Endothelial cell of umbilical vein (primary cell): ENCODE data around the gene BEND3.

ENCODE experiments used
- EZH2 ChIP-seq: IDR thresholded peaks from 2 replicates; pipeline ENCODE4 v1.6.1; 2012; ENCODE audit warnings: borderline replicate concordance, low read depth, mild to moderate bottlenecking, moderate library complexity, low read length, inconsistent platforms; ENCODE audit not compliant: severe bottlenecking
- JUN ChIP-seq: IDR thresholded peaks from 2 replicates; pipeline ENCODE4 v1.6.1; 2011; ENCODE audit warnings: borderline replicate concordance, low read depth; ENCODE audit not compliant: insufficient read length, insufficient read depth
- POLR2A ChIP-seq: IDR thresholded peaks from 2 replicates; pipeline ENCODE4 v1.6.1; 2012; ENCODE audit warnings: low read depth, mild to moderate bottlenecking, control low read depth, low read length
- POLR2AphosphoS5 ChIP-seq: IDR thresholded peaks from 2 replicates; pipeline ENCODE4 v1.6.1; 2012; ENCODE audit warnings: low read depth, mild to moderate bottlenecking, control low read depth, low read length, moderate library complexity; ENCODE audit not compliant: insufficient read depth
- TF ChIP-seq, protein P1 (sequence below), 2 donors: IDR thresholded peaks; 1 replicate in 1 of 2; 2 replicates in 1 of 2; pipeline ENCODE4 v1.5.1; 2011; ENCODE audit warnings: low read length in 2 of 2, mild to moderate bottlenecking in 2 of 2, moderate library complexity in 2 of 2, control low read depth in 1 of 2, inconsistent platforms in 1 of 2, low read depth in 1 of 2; ENCODE audit not compliant: insufficient read depth in 1 of 2; ENCODE audit errors: extremely low read depth in 1 of 2
- TF ChIP-seq, protein P2 (sequence below): IDR thresholded peaks from 2 replicates; pipeline ENCODE4 v1.6.1; 2011; ENCODE audit not compliant: insufficient read depth, insufficient read length

DNA sequence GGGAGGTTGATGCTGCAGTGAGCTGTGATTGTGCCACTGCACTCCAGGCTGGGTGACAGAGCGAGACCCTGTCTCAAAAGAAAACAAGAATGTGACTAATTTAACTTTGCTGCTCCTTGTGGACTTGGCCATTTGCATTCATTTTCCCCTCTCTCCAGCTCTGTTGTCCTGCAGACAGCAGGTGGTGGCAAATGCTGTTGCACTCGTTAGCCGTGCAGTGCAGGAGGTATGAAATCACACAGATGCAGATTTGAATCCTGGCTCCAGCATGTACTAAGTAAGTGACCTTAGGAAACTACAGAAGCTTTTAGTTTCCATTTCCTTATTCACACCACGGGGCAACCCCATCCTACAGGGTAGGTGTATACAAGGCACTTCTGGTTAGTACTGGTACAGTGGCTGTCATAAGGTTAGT is 9.6 kb upstream of the BEND3 start:
- TF ChIP-seq, protein P1, sequence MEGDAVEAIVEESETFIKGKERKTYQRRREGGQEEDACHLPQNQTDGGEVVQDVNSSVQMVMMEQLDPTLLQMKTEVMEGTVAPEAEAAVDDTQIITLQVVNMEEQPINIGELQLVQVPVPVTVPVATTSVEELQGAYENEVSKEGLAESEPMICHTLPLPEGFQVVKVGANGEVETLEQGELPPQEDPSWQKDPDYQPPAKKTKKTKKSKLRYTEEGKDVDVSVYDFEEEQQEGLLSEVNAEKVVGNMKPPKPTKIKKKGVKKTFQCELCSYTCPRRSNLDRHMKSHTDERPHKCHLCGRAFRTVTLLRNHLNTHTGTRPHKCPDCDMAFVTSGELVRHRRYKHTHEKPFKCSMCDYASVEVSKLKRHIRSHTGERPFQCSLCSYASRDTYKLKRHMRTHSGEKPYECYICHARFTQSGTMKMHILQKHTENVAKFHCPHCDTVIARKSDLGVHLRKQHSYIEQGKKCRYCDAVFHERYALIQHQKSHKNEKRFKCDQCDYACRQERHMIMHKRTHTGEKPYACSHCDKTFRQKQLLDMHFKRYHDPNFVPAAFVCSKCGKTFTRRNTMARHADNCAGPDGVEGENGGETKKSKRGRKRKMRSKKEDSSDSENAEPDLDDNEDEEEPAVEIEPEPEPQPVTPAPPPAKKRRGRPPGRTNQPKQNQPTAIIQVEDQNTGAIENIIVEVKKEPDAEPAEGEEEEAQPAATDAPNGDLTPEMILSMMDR (IDR thresholded peaks at IDR 0.05; ENCODE audit: extremely low read depth in 1 of 2, insufficient read depth in 1 of 2, low read depth in 1 of 2, low read length in 2 of 2) = no peak
- TF ChIP-seq POLR2A (no peak), EZH2 (no peak), JUN (no peak), POLR2AphosphoS5 (no peak)
- TF ChIP-seq, protein P2, sequence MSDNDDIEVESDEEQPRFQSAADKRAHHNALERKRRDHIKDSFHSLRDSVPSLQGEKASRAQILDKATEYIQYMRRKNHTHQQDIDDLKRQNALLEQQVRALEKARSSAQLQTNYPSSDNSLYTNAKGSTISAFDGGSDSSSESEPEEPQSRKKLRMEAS = no peak
